H9 (cell line): ENCODE results near the gene NOL11. TPM values are rescaled to one million over a fixed set of nuclear protein-coding genes. Genes with fewer than 3 reads are reported as not detected.

Source experiments
- DNase-seq: peaks from one replicate; pipeline ENCODE4 v3.0.0-alpha.2; 2017
- H2AFZ ChIP-seq: one replicate; pipeline ENCODE4 v1.6.1; 2013; ENCODE audit warnings: mild to moderate bottlenecking, low read length, control low read depth, moderate library complexity
- H2AK5ac ChIP-seq: 2 replicates; pipeline ENCODE4 v1.6.1; 2013; ENCODE audit warnings: low read length, control low read depth, mixed read lengths; ENCODE audit not compliant: insufficient read length
- H2BK120ac ChIP-seq: one replicate; pipeline ENCODE4 v1.6.1; 2013; ENCODE audit warnings: low read depth, mild to moderate bottlenecking, low read length, control low read depth, inconsistent platforms; ENCODE audit not compliant: poor library complexity, severe bottlenecking
- H2BK12ac ChIP-seq: 2 replicates; pipeline ENCODE4 v1.6.1; 2013; ENCODE audit warnings: low read length, control low read depth, mixed read lengths, low read depth; ENCODE audit not compliant: insufficient read length
- H2BK15ac ChIP-seq: 2 replicates; pipeline ENCODE4 v1.6.1; 2013; ENCODE audit warnings: low read depth, low read length, control low read depth
- H2BK20ac ChIP-seq: one replicate; pipeline ENCODE4 v1.6.1; 2013; ENCODE audit warnings: low read depth, mild to moderate bottlenecking, low read length, control low read depth, inconsistent platforms; ENCODE audit not compliant: poor library complexity, severe bottlenecking
- H2BK5ac ChIP-seq: 2 replicates; pipeline ENCODE4 v1.6.1; 2013; ENCODE audit warnings: low read length, control low read depth, mixed read lengths; ENCODE audit not compliant: insufficient read length
- H3K14ac ChIP-seq: 2 replicates; pipeline ENCODE4 v1.6.1; 2013; ENCODE audit warnings: low read length, control low read depth; ENCODE audit not compliant: insufficient read depth
- H3K18ac ChIP-seq: 2 replicates; pipeline ENCODE4 v1.6.1; 2013; ENCODE audit warnings: low read depth, mild to moderate bottlenecking, mixed read lengths, low read length, control low read depth; ENCODE audit not compliant: insufficient read length
- H3K23ac ChIP-seq: 2 replicates; pipeline ENCODE4 v1.6.1; 2013; ENCODE audit warnings: low read length, control low read depth, mixed read lengths, low read depth; ENCODE audit not compliant: insufficient read length
- H3K23me2 ChIP-seq: 2 replicates; pipeline ENCODE4 v1.6.1; 2013; ENCODE audit warnings: low read depth, mild to moderate bottlenecking, mixed read lengths, low read length, control low read depth; ENCODE audit not compliant: insufficient read length, poor library complexity, severe bottlenecking
- H3K27ac ChIP-seq: 2 replicates; pipeline ENCODE4 v1.5.1; 2013; ENCODE audit warnings: low read length, control low read depth, mixed read lengths, low read depth; ENCODE audit not compliant: insufficient read length
- H3K27me3 ChIP-seq: 2 replicates; pipeline ENCODE4 v1.6.1; 2013; ENCODE audit warnings: low read length, control low read depth, inconsistent platforms; ENCODE audit not compliant: insufficient read depth
- H3K4ac ChIP-seq: 2 replicates; pipeline ENCODE4 v1.6.1; 2013; ENCODE audit warnings: low read depth, mild to moderate bottlenecking, control low read depth, inconsistent platforms, low read length, moderate library complexity
- H3K4me1 ChIP-seq: 2 replicates; pipeline ENCODE4 v1.6.1; 2013; ENCODE audit warnings: low read length, control low read depth, inconsistent platforms; ENCODE audit not compliant: insufficient read depth
- H3K4me2 ChIP-seq: 2 replicates; pipeline ENCODE4 v1.6.1; 2013; ENCODE audit warnings: low read length, control low read depth, mixed read lengths; ENCODE audit not compliant: insufficient read length, insufficient read depth
- H3K56ac ChIP-seq: 2 replicates; pipeline ENCODE4 v1.6.1; 2013; ENCODE audit warnings: low read depth, mild to moderate bottlenecking, mixed read lengths, low read length, control low read depth; ENCODE audit not compliant: insufficient read length
- H3K79me1 ChIP-seq: 2 replicates; pipeline ENCODE4 v1.6.1; 2013; ENCODE audit warnings: low read depth, mild to moderate bottlenecking, moderate library complexity, low read length, control low read depth, inconsistent platforms; ENCODE audit not compliant: insufficient read depth, poor library complexity, severe bottlenecking
- H3K79me2 ChIP-seq: 2 replicates; pipeline ENCODE4 v1.6.1; 2013; ENCODE audit warnings: low read length, control low read depth, inconsistent platforms; ENCODE audit not compliant: insufficient read depth
- H3K9ac ChIP-seq: 2 replicates; pipeline ENCODE4 v1.6.1; 2013; ENCODE audit warnings: low read length, control low read depth, mixed read lengths; ENCODE audit not compliant: insufficient read length; ENCODE audit errors: extremely low read depth
- H3K9me3 ChIP-seq: one replicate; pipeline ENCODE4 v1.6.1; 2013; ENCODE audit warnings: low read depth, low read length, inconsistent platforms; ENCODE audit not compliant: control insufficient read depth
- H3T11ph ChIP-seq: one replicate; pipeline ENCODE4 v1.6.1; 2013; ENCODE audit warnings: mild to moderate bottlenecking, low read length, control low read depth, inconsistent platforms
- H4K20me1 ChIP-seq: one replicate; pipeline ENCODE4 v1.6.1; 2013; ENCODE audit not compliant: control insufficient read depth, insufficient read length, insufficient read depth
- H4K5ac ChIP-seq: 2 replicates; pipeline ENCODE4 v1.6.1; 2013; ENCODE audit warnings: low read depth, mild to moderate bottlenecking, mixed read lengths, low read length, control low read depth; ENCODE audit not compliant: insufficient read length
- H4K8ac ChIP-seq: replicated peaks from 2 replicates; pipeline ENCODE4 v1.6.1; 2013; ENCODE audit warnings: low read length, control low read depth, mixed read lengths, low read depth; ENCODE audit not compliant: insufficient read length
- H4K91ac ChIP-seq: 2 replicates; pipeline ENCODE4 v1.6.1; 2013; ENCODE audit warnings: low read depth, mild to moderate bottlenecking, moderate library complexity, mixed read lengths, low read length, control low read depth; ENCODE audit not compliant: insufficient read length
- H3K27ac Mint-ChIP-seq, 3 experiments: 2 replicates in 2 of 3; 3 replicates in 1 of 3; pipeline ENCODE4 v1.8.0; 2020 to 2021; ENCODE audit warnings: mixed read lengths in 3 of 3, mild to moderate bottlenecking in 1 of 3, moderate library complexity in 1 of 3
- H3K27me3 Mint-ChIP-seq: 2 replicates; pipeline ENCODE4 v1.8.0; 2021; ENCODE audit warnings: low read depth, mild to moderate bottlenecking, moderate library complexity, mixed read lengths
- H3K36me3 Mint-ChIP-seq, 3 experiments: 2 replicates in 2 of 3; 3 replicates in 1 of 3; pipeline ENCODE4 v1.8.0; 2020 to 2021; ENCODE audit warnings: low read depth in 3 of 3, mixed read lengths in 3 of 3; ENCODE audit not compliant: insufficient read depth in 1 of 3
- H3K4me1 Mint-ChIP-seq, 2 experiments: 2 replicates each; pipeline ENCODE4 v1.8.0; 2020; ENCODE audit warnings: mixed read lengths in 2 of 2
- H3K4me3 Mint-ChIP-seq, 2 experiments: 2 replicates in 1 of 2; 3 replicates in 1 of 2; pipeline ENCODE4 v1.8.0; 2020 to 2021; ENCODE audit warnings: mild to moderate bottlenecking in 2 of 2, mixed read lengths in 2 of 2, moderate library complexity in 1 of 2
- H3K9me3 Mint-ChIP-seq, 2 experiments: 2 replicates in 1 of 2; 3 replicates in 1 of 2; pipeline ENCODE4 v1.8.0; 2020; ENCODE audit warnings: mild to moderate bottlenecking in 2 of 2, mixed read lengths in 2 of 2, moderate library complexity in 1 of 2
- WGBS: extraction: QIAGEN DNeasy Blood & Tissue Kit; methylation state at CpG from one replicate; pipeline ENCODE4 v1.1.7; 2013; ENCODE audit warnings: missing lambda C conversion rate, low lambda C conversion rate, mixed read lengths; ENCODE audit not compliant: insufficient read length; ENCODE audit errors: extremely low coverage; 5-methylcytosine and 5-hydroxymethylcytosine counted together
- total RNA-seq: library from RNA; stranded (reverse); gene quantifications from 2 replicates; pipeline ENCODE4 v1.2.1, GENCODE V29; 2021
- TF ChIP-seq, protein P1 (sequence below): fragments of 200-600 bp; sonication (generic); conservative IDR thresholded peaks from 3 replicates; pipeline ENCODE4 v1.8.0; 2021; ENCODE audit warnings: antibody characterized with exemption, mild to moderate bottlenecking

Gene NOL11
- total RNA-seq, 1 experiment from 2014 or later, result 114 TPM

DNA sequence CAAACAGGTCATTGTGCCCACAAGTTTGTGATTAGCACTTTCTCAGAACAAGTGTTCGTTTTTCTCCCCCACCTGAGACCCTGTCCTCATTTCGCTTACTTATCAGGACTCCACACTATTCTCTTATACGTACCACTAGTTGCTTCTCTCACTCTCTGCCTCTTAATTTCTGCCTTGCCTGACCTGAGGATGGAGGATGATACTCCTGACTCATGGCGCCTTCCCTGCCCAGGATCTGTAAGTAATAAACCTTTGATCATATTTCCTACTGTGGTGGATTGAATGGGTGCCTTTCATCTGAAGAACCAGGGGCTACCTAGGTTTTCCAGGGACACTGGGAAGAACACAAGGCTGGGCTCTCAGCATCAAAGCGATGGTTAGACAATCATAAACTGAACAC, 67.8 kb downstream of the NOL11 start:
- Histone ChIP-seq H3K9me3 (no peaks in the 10 kb centered on the region), H4K20me1 (no peaks in the 10 kb centered on the region), H2AK5ac (no peak overlapping the region), H3K9ac (no peak overlapping the region), H3K56ac (no peak overlapping the region), H2BK5ac (no peak overlapping the region), H3K27me3 (no peaks in the 10 kb centered on the region), H3K23me2 (no peaks in the 10 kb centered on the region), H3K14ac (no peak overlapping the region), H2BK12ac (no peak overlapping the region), H3K4ac (no peak overlapping the region), H3T11ph (no peak overlapping the region), H2BK15ac (no peak overlapping the region), H2BK20ac (no peak overlapping the region), H3K4me2 (no peak overlapping the region), H3K23ac (no peak overlapping the region), H3K18ac (no peak overlapping the region), H4K5ac (no peak overlapping the region), H3K79me1 (no peaks in the 10 kb centered on the region), H3K4me1 (no peaks in the 10 kb centered on the region), H3K79me2 (no peaks in the 10 kb centered on the region), H4K91ac (no peak overlapping the region), H4K8ac (no peak overlapping the region), H2BK120ac (no peak overlapping the region), H3K27ac (no peak overlapping the region), H2AFZ (no peak overlapping the region)
- no peak overlapping the region; a peak in 1 of 5 replicates for H3K4me3 Mint-ChIP-seq
- H3K27me3 Mint-ChIP-seq, result peaks cover 3% of the 10 kb centered on the region; the same call in 1 of the 2 replicates
- H3K4me1 Mint-ChIP-seq, result no peaks in the 10 kb centered on the region
- H3K36me3 Mint-ChIP-seq, result no peaks in the 10 kb centered on the region
- no peak overlapping the region; a peak in 1 of 7 replicates for H3K27ac Mint-ChIP-seq
- TF ChIP-seq, protein P1, sequence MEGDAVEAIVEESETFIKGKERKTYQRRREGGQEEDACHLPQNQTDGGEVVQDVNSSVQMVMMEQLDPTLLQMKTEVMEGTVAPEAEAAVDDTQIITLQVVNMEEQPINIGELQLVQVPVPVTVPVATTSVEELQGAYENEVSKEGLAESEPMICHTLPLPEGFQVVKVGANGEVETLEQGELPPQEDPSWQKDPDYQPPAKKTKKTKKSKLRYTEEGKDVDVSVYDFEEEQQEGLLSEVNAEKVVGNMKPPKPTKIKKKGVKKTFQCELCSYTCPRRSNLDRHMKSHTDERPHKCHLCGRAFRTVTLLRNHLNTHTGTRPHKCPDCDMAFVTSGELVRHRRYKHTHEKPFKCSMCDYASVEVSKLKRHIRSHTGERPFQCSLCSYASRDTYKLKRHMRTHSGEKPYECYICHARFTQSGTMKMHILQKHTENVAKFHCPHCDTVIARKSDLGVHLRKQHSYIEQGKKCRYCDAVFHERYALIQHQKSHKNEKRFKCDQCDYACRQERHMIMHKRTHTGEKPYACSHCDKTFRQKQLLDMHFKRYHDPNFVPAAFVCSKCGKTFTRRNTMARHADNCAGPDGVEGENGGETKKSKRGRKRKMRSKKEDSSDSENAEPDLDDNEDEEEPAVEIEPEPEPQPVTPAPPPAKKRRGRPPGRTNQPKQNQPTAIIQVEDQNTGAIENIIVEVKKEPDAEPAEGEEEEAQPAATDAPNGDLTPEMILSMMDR, result no peak
- no CpG with 5 or more reads among the region's 5 CpGs for WGBS
- H3K9me3 Mint-ChIP-seq, result no peaks in the 10 kb centered on the region
- no peak for DNase-seq

Other genes starting within 250 kb of the NOL11 start
- gene BPTF, start 107.6 kb downstream of the NOL11 start, total RNA-seq, result 201 and 203 TPM in 2 replicates